ENCODE measurements around the gene MYL1. TPM values are rescaled to one million over a fixed set of nuclear protein-coding genes. Genes with fewer than 3 reads are reported as not detected.

MYL1 gene
- total and polyA plus RNA-seq, 2 of the 8 experiments (the other 6 are each of a cell fraction or from before 2014, with no cell fraction given) = not detected

DNA sequence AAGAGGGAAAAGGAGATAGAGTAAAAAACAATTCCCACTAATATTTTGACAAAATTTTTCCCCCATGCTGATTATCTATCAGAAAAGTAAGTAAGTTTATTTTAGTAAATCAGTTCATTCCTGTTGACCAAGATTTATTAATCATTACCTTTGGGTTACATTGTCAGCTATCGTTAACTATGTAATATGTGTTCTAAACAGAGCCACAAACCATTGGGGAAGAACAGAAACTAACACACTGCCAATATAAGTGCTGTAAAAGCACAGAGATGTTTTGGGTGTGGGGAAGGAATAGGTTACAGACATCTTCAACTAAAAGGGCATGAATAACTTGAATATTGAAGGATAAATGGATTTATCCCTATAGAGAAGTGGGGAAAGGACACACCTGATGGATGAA lies 47.3 kb downstream of the MYL1 start:
- DNase-seq (ENCODE audit: low read depth in 1 of 2, low spot score in 2 of 2) = no peak
- H3K4me3 ChIP-seq (ENCODE audit: extremely low read depth in 1 of 4, insufficient read depth in 2 of 4, low read depth in 3 of 4, low read length in 4 of 4) = no peak overlapping the region
- H4K91ac ChIP-seq (replicated peaks; ENCODE audit: insufficient read length, low read length) = no peak overlapping the region
- ChIA-PET POLR2A (ENCODE audit: partially characterized antibody) (no interaction called here), CTCF (ENCODE audit: partially characterized antibody) (interaction anchor here (0.7 to 1.3 kb wide), 2 partner anchors 18 to 217 kb away, joined by 3 read pairs; no protein-coding TSS in a partner anchor)
- no peak overlapping the region for H3K27ac ChIP-seq (ENCODE audit: low read depth, low read length)
- no peaks in the 10 kb centered on the region for H4K20me1 ChIP-seq (replicated peaks in 1 of 2; ENCODE audit: control insufficient read depth in 1 of 2, insufficient read depth in 2 of 2, low read length in 2 of 2)
- no peaks in the 10 kb centered on the region for H3K9me3 ChIP-seq (ENCODE audit: insufficient read depth in 2 of 2, low read depth in 1 of 2, low read length in 1 of 2)
- H3K4me1 ChIP-seq (replicated peaks in 1 of 4; ENCODE audit: control insufficient read depth in 3 of 4, insufficient read depth in 4 of 4, low read length in 3 of 4) = no peaks in the 10 kb centered on the region
- no peak overlapping the region for H3K4ac ChIP-seq (replicated peaks; ENCODE audit: insufficient read length, low read depth, low read length)
- H3K23ac ChIP-seq (ENCODE audit: insufficient read length) = no peak overlapping the region
- H3K14ac ChIP-seq (ENCODE audit: insufficient read length) = no peak overlapping the region
- no peak for TF ChIP-seq GTF2F1 (IDR thresholded peaks at IDR 0.05; ENCODE audit: borderline replicate concordance, low read depth, low read length)
- TF ChIP-seq BRCA1 (IDR thresholded peaks at IDR 0.05; ENCODE audit: low read depth, low read length) = no peak
- TF ChIP-seq, protein P1, sequence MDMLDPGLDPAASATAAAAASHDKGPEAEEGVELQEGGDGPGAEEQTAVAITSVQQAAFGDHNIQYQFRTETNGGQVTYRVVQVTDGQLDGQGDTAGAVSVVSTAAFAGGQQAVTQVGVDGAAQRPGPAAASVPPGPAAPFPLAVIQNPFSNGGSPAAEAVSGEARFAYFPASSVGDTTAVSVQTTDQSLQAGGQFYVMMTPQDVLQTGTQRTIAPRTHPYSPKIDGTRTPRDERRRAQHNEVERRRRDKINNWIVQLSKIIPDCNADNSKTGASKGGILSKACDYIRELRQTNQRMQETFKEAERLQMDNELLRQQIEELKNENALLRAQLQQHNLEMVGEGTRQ (IDR thresholded peaks at IDR 0.05; ENCODE audit: low read length) = no peak
- TF ChIP-seq KDM1A (IDR thresholded peaks at IDR 0.05; ENCODE audit: borderline replicate concordance, low read length) = no peak
- TF ChIP-seq TBP (IDR thresholded peaks at IDR 0.05; ENCODE audit: low read depth, low read length) = no peak
- TF ChIP-seq MAFK (IDR thresholded peaks at IDR 0.05; ENCODE audit: low read depth, low read length) = no peak
- H3K79me2 ChIP-seq (ENCODE audit: control insufficient read depth in 1 of 2, insufficient read depth in 2 of 2, low read length in 2 of 2) = no peaks in the 10 kb centered on the region
- H2BK15ac ChIP-seq (ENCODE audit: low read length) = no peak overlapping the region
- FAIRE-seq = no peak
- no peak overlapping the region for H2BK12ac ChIP-seq (ENCODE audit: low read depth, low read length)
- no peak overlapping the region for H2AFZ ChIP-seq (ENCODE audit: low read length)
- H2AK5ac ChIP-seq (ENCODE audit: low read depth, low read length) = no peak overlapping the region
- H3K4me2 ChIP-seq (ENCODE audit: insufficient read depth in 1 of 2, low read depth in 2 of 2, low read length in 2 of 2) = no peak overlapping the region
- no peak overlapping the region for H2BK5ac ChIP-seq (ENCODE audit: low read depth, low read length)
- 100% methylated on average over 1 of the region's 1 CpG; no CpG with 5 or more reads in 1 of the 2 experiments for WGBS, 2 experiments (ENCODE audit: extremely low coverage in 1 of 2, insufficient coverage in 1 of 2, insufficient read length in 1 of 2, insufficient replicate concordance in 2 of 2, low coverage in 1 of 2, low lambda C conversion rate in 2 of 2, missing lambda C conversion rate in 1 of 2)
- H3K79me1 ChIP-seq (ENCODE audit: low read depth, low read length) = no peaks in the 10 kb centered on the region
- no peak overlapping the region for H3K56ac ChIP-seq (replicated peaks; ENCODE audit: insufficient read length, low read depth, low read length)
- H4K5ac ChIP-seq (ENCODE audit: insufficient read length, low read depth, low read length) = no peak overlapping the region
- no peak overlapping the region for H3K9ac ChIP-seq (replicated peaks in 1 of 4; ENCODE audit: extremely low read depth in 1 of 4, low read depth in 3 of 4, low read length in 3 of 4)
- H2BK20ac ChIP-seq (ENCODE audit: low read length) = no peak overlapping the region
- H3K23me2 ChIP-seq (ENCODE audit: low read depth, low read length) = no peaks in the 10 kb centered on the region
- H3K18ac ChIP-seq (ENCODE audit: extremely low read depth, low read length) = no peak overlapping the region
- no peaks in the 10 kb centered on the region for H3K27me3 ChIP-seq (replicated peaks in 1 of 4; ENCODE audit: control insufficient read depth in 3 of 4, extremely low read depth in 1 of 4, insufficient read depth in 3 of 4, low read length in 3 of 4)
- no peak overlapping the region for H4K8ac ChIP-seq (ENCODE audit: extremely low read depth, insufficient read depth, low read length)
- H2BK120ac ChIP-seq (replicated peaks; ENCODE audit: low read depth, low read length) = no peak overlapping the region
- no peaks in the 10 kb centered on the region for H3K36me3 ChIP-seq (ENCODE audit: control insufficient read depth in 2 of 4, insufficient read depth in 4 of 4, low read length in 3 of 4)

Data from H1 (cell line).